GM21576 (cell line): ENCODE results near the gene LIN37.

ENCODE experiments used
- ATAC-seq: cut with Tn5 transposase; IDR thresholded peaks from one replicate; pipeline ENCODE4 v1.9.1; 2021; ENCODE audit warnings: mild to moderate bottlenecking, moderate library complexity; ENCODE audit not compliant: unreplicated experiment

The LIN37 gene

DNA sequence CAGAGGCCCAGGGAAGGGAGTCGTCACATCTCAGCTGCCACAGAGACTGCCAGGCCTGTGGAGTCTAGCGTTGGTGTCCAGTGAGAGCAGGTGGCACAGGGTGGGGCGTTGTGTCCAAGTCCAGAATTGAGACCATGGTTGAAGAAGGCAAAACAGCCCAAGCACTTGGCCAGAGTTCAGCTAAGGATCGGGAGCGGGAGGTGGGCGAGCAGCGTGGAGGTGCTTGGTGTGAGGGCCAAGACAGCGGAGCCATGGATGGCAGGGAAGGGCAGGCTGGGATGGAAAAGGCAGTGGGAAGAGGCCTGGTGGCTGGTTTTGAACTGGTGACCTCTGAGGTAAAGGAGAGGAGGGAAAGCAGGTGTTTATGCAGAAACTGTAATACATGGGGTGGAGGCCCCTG is 14.1 kb upstream of the LIN37 start:
- ATAC-seq = no peak

DNA sequence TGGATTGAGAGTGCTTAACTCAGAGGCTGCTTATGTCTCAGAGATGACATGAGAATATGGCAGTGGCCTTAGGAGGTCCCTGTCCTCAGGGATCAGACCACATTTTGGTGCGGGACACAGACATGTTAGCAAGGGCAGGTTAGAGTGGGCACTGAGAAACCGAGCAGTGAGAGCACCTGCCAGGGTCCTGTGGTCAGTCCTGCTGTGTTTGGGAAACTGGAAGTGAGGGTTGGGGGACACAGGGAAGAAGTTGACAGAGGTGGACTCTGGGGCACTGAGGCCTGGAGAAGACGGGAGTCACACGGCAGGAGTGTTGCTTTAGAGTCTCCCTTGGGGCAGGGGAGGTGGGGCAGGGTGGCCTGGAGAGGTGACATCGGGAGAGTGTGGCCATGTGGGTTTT is 13.5 kb upstream of the LIN37 start:
- ATAC-seq = no peak

- ATAC-seq = no peak
Measured at GRCh38 chr19:35736913-35737886, 11.2 kb upstream of the LIN37 start.

GRCh38 chr19:35738021-35738886 is 10.1 kb upstream of the LIN37 start:
- ATAC-seq = no peak

GRCh38 chr19:35738887-35739229 is 9.5 kb upstream of the LIN37 start:
- ATAC-seq = no peak

DNA sequence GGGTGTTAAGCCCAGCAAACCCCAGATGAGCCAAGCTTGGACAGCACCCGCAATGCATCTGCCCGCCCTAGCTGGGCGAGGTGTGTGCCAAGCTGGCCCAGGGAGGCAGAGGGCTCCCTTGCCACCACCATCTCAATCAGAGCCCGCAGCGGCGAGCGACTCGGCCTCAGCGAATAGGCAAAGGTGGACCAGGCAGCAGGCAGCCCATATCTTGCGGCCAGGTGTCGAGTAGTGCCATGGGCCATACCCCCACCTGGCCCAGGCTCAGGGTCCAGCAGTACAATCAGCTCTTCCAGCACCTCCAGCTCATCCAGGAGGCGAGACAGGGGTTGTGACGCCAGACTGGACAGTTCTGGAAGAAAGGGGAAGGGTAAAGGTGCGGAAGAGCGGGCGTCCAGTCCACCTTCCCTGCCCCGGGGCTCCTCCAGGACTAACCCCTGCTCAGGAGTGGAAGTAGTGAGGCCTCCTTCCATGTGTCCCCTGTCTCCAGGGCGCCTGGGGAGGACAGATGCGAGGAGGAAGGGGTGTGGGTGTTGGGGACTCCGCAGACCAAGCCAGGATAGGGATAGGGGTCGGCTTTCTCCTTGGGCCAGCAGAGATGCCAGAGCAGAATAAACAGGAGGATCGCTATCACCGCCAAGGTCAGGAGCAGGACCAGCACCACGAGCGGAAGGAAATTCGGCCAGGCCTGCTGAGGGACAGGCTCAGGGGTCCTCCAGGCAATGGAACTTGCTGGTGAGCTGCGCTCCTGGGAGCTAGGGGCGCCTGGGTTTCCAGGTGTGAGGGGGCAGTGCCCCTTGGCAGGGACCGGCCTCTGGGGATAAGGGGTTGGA is 8.9 kb upstream of the LIN37 start:
- no peak for ATAC-seq

DNA sequence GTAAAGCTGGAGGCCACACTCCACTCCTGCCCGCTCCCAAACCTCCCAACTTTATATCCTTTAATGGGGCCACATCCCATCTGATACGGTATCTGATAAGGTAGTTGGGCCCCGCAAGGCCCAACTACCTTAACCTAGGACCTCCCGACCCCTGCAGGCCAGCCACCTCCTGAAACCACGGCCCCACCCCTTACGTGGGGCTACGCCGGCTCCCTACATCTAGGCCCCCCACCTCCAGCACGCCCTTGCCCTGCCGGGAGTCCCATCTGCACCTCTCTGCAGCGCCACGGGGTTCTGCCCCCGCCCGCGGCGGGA is 8.3 kb upstream of the LIN37 start:
- ATAC-seq = peak; percentile 11

DNA sequence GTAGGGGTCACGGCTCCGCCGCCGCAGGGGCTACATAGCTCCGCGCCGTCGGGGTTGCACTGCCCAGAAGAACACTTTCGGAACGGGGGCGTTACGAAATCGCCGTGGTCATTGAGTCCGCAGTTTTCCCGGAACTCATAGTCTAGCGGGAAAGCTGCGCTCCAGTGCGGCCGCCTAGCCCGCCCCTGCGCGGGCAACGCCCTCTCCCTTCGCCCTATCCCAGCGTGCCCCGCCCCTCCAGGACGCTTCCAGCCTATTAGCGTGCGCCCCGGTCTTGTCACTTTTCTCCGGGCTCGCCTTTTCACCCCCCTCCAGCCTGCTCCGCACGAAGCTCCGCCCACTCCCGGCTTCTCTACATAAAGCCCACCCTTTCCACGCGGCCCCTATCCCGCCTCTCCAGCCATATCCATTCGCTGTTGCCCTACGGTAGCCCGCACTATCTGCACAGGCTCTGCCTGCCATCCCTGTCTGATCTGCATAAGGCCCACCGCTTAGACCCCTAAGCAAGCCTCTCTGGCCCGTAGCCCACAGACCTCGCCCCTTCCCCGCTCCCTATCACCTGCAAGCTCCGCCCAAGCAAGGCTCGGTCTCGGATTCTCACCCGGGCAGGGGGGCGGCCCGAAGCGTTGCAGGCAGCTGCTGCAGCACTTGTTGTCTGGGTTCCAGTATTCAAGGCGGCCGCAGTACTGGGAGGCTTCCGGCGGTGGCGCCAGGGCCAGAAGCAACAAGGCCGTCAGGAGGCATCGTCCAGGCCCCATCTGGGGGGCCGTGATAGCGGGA is 7.8 kb upstream of the LIN37 start:
- peak; percentile 46 for ATAC-seq

- ATAC-seq = no peak
Measured at GRCh38 chr19:35741203-35741515, 7.2 kb upstream of the LIN37 start.

DNA sequence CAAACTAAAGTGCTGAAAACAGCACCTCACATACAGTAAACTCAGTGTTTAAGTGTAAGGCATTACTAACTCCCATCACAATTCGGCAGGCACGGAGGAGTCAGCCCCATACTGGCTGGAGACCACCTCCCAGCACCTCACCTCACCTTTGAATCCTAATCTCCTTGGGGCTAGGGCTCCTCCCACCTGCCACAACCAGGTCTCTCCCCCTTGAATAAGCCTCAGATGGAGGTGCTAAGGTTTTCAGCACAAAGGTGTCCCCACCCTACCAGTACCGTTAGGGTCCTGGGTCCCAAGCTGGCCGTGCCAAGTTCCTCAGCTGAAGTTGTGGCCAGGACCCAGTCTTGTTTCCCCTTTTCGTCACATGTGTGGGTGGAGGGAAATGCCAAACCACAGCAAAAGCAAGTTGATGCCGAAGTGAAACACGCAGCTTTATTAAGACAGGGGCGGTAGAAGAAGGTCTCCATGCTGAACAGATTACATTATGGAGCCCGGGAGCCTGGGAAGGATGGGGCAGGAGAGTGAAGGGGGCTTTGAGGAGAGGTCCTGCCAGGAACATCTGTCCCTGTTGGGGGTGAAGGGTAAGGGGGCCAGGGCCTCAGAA is 6.2 kb upstream of the LIN37 start, which contains the start of gene IGFLR1:
TSS of gene IGFLR1 (minus strand) at position 332 of the 604 bp plus-strand sequence. CDS start 1,272 bp downstream, outside the sequence.
- ATAC-seq = no peak

- no peak for ATAC-seq
Measured at GRCh38 chr19:35743640-35744429, 4.5 kb upstream of the LIN37 start.

DNA sequence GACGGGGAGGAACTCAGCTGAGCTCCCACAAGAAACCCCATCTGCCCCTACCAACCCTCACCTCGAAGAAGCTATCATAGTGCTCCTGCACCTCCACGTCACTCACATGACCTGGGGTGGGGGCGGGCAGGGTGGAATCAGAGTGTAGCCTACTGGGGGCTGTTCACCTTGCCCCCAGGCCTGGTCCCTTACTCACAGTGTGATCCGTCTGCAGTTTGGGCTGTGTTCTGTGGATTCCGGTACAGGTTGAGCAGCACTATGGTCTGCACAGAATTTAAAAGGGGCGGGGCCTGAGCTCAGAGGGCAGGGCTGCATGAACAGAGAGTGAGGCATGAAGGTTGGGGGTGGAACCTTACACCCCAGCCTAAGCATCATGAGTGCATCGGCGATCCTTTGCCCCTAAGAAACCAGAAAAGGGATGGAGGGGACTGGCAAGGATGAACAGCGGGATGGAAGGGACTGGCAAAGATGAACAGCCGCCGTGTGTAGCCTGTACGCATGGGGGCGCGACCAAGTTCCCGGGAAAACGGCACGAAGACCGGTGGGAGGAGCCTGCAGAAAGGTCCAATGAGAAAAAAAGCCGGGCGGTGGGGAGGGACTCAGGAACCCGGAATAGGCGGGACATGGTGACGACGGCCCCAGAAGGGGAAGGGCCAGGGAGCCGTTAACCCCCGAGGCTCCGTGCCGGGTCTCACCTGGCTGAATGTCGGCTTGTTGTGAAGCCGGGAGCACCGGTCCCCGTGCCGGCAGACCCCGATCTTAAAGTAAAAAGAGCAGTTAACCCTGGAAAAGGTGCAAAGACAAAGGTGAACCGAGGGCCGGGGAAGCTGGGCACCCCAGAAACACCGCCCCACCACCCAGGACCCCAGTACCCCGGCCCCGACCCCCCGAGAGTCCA is 3.7 kb upstream of the LIN37 start:
- peak; percentile 33 for ATAC-seq

- ATAC-seq = peak; percentile 36
Measured at GRCh38 chr19:35745328-35746086, 2.9 kb upstream of the LIN37 start, which contains the start of the genes PSENEN and U2AF1L4. PSENEN (plus strand) TSS chr19:35745651; CDS start chr19:35745931, 280 bp downstream. U2AF1L4 (minus strand) TSS chr19:35745418; CDS start chr19:35745391, 27 bp downstream.

DNA sequence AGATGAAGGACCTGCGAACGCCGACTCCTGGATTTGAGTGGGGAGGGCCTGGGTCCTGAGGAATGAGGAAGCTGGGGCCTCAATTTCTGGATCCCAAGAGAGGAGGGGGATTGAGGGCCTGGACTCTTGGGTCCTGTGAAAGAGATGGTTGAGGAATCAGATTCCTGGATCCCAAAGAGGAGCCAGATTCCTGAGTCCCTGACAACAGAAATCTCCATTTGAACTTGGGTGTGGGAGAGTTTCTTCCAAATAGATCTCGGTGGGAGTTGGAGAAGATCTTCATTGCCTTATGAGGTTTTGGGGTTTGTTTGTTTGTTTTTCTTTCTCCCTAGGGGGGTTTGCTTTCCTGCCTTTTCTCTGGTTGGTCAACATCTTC is 2.3 kb upstream of the LIN37 start:
- no peak for ATAC-seq

DNA sequence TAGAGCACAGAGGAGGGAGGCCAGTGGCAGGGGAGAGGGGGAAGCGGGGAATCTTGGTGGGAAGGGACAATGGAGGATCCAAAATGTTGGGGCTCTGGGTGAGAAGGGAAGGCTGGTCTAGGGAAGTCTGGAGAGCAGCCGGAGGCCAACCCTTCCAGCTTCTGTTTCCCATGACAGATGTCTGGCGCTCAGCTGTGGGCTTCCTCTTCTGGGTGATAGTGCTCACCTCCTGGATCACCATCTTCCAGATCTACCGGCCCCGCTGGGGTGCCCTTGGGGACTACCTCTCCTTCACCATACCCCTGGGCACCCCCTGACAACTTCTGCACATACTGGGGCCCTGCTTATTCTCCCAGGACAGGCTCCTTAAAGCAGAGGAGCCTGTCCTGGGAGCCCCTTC is 1.8 kb upstream of the LIN37 start:
- ATAC-seq = no peak

GRCh38 chr19:35750167-35750566 is 1.8 kb downstream of the LIN37 start:
- no peak for ATAC-seq
